Germinal center (tissue), 1 donor: Measurements from ENCODE around the gene PLAC9.

Experiments
- DNase-seq: peaks from one replicate; pipeline ENCODE4 v3.0.0; 2012; ENCODE audit warnings: mixed read lengths, low spot score

The PLAC9 gene

GRCh38 chr10:80160361-80161320 is 28.1 kb downstream of the PLAC9 start:
- no peak for DNase-seq

GRCh38 chr10:80161321-80162083 is 29.0 kb downstream of the PLAC9 start:
- DNase-seq = no peak

- no peak for DNase-seq
Measured at GRCh38 chr10:80163741-80164341, 31.3 kb downstream of the PLAC9 start.

- DNase-seq = no peak
Measured at GRCh38 chr10:80164596-80164995, 32.1 kb downstream of the PLAC9 start.

- DNase-seq = no peak
Measured at GRCh38 chr10:80165173-80165572, 32.6 kb downstream of the PLAC9 start.

GRCh38 chr10:80166581-80167470 is 34.3 kb downstream of the PLAC9 start:
- no peak for DNase-seq

- DNase-seq = no peak
Measured at GRCh38 chr10:80167471-80168161, 35.1 kb downstream of the PLAC9 start.

GRCh38 chr10:80168162-80168511 is 35.6 kb downstream of the PLAC9 start:
- no peak for DNase-seq

GRCh38 chr10:80168679-80169380 is 36.3 kb downstream of the PLAC9 start:
- DNase-seq = peak; percentile 62

GRCh38 chr10:80170026-80170425 is 37.5 kb downstream of the PLAC9 start:
- no peak for DNase-seq

- DNase-seq = no peak
Measured at GRCh38 chr10:80170641-80171040, 38.1 kb downstream of the PLAC9 start.

GRCh38 chr10:80171248-80171660 is 38.7 kb downstream of the PLAC9 start:
- DNase-seq = no peak

GRCh38 chr10:80172896-80173295 is 40.4 kb downstream of the PLAC9 start:
- no peak for DNase-seq

- no peak for DNase-seq
Measured at GRCh38 chr10:80173466-80173865, 40.9 kb downstream of the PLAC9 start.

GRCh38 chr10:80174641-80175395 is 42.3 kb downstream of the PLAC9 start:
- no peak for DNase-seq

- DNase-seq = no peak
Measured at GRCh38 chr10:80176526-80176925, 44.0 kb downstream of the PLAC9 start.

- DNase-seq = no peak
Measured at GRCh38 chr10:80177781-80178636, 45.5 kb downstream of the PLAC9 start.

- DNase-seq = no peak
Measured at GRCh38 chr10:80182986-80183385, 50.5 kb downstream of the PLAC9 start.

GRCh38 chr10:80183436-80183835 is 50.9 kb downstream of the PLAC9 start:
- no peak for DNase-seq
